ENCODE results near the gene RNASE1. TPM values are rescaled to one million over a fixed set of nuclear protein-coding genes. Genes with fewer than 3 reads are reported as not detected.
"Not testable (repeated sequence)": the region's sequence is repeated elsewhere in the genome, so short reads cannot be mapped to it uniquely, and the experiment has no call there.

Gene RNASE1
- total and polyA plus RNA-seq, 4 donors, result 50.2 to 223 (median 88.1) TPM

- WGBS (ENCODE audit: insufficient coverage), result 96% methylated on average over 7 of the region's 12 CpGs
- DNase-seq (ENCODE audit: low read depth in 4 of 6, low spot score in 6 of 6), result no peak
- Histone ChIP-seq H3K4me1 (ENCODE audit: control insufficient read depth, insufficient read depth, low read length) (no peaks in the 10 kb centered on the region), H3K9me3 (ENCODE audit: control insufficient read depth, insufficient read depth, low read length) (no peaks in the 10 kb centered on the region), H3K27ac (ENCODE audit: low read depth, low read length) (no peak overlapping the region), H3K36me3 (ENCODE audit: control insufficient read depth, insufficient read depth, low read length) (no peaks in the 10 kb centered on the region), H3K4me3 (ENCODE audit: low read depth, low read length) (no peak overlapping the region), H3K27me3 (ENCODE audit: control insufficient read depth, insufficient read depth, low read length) (no peaks in the 10 kb centered on the region)
Observed at GRCh38 chr14:20830831-20831230, 28.2 kb upstream of the RNASE1 start.

GRCh38 chr14:20828024-20828694 lies 25.5 kb upstream of the RNASE1 start:
- 82% methylated on average over 7 of the region's 11 CpGs for WGBS (ENCODE audit: insufficient coverage)
- H3K27me3 ChIP-seq (ENCODE audit: control insufficient read depth, insufficient read depth, low read length); H3K36me3 ChIP-seq (ENCODE audit: control insufficient read depth, insufficient read depth, low read length); H3K4me3 ChIP-seq (ENCODE audit: low read depth, low read length); DNase-seq (ENCODE audit: low read depth in 4 of 6, low spot score in 6 of 6); H3K27ac ChIP-seq (ENCODE audit: low read depth, low read length); H3K4me1 ChIP-seq (ENCODE audit: control insufficient read depth, insufficient read depth, low read length); H3K9me3 ChIP-seq (ENCODE audit: control insufficient read depth, insufficient read depth, low read length): not testable (repeated sequence)

GRCh38 chr14:20827326-20827725 lies 24.7 kb upstream of the RNASE1 start:
- Histone ChIP-seq H3K4me1 (ENCODE audit: control insufficient read depth, insufficient read depth, low read length) (no peaks in the 10 kb centered on the region), H3K27me3 (ENCODE audit: control insufficient read depth, insufficient read depth, low read length) (no peaks in the 10 kb centered on the region), H3K27ac (ENCODE audit: low read depth, low read length) (no peak overlapping the region), H3K9me3 (ENCODE audit: control insufficient read depth, insufficient read depth, low read length) (no peaks in the 10 kb centered on the region), H3K4me3 (ENCODE audit: low read depth, low read length) (no peak overlapping the region), H3K36me3 (ENCODE audit: control insufficient read depth, insufficient read depth, low read length) (no peaks in the 10 kb centered on the region)
- 20% methylated on average over 1 of the region's 3 CpGs for WGBS (ENCODE audit: insufficient coverage)
- DNase-seq (ENCODE audit: low read depth in 4 of 6, low spot score in 6 of 6), result no peak

GRCh38 chr14:20826666-20827065 lies 24.0 kb upstream of the RNASE1 start:
- H3K4me3 ChIP-seq (ENCODE audit: low read depth, low read length); H3K36me3 ChIP-seq (ENCODE audit: control insufficient read depth, insufficient read depth, low read length); H3K27me3 ChIP-seq (ENCODE audit: control insufficient read depth, insufficient read depth, low read length); DNase-seq (ENCODE audit: low read depth in 4 of 6, low spot score in 6 of 6); H3K4me1 ChIP-seq (ENCODE audit: control insufficient read depth, insufficient read depth, low read length); H3K27ac ChIP-seq (ENCODE audit: low read depth, low read length); H3K9me3 ChIP-seq (ENCODE audit: control insufficient read depth, insufficient read depth, low read length): not testable (repeated sequence)
- WGBS (ENCODE audit: insufficient coverage), result no CpG with 5 or more reads among the region's 1 CpG

- Histone ChIP-seq H3K4me3 (ENCODE audit: low read depth, low read length) (no peak overlapping the region), H3K27me3 (ENCODE audit: control insufficient read depth, insufficient read depth, low read length) (no peaks in the 10 kb centered on the region), H3K36me3 (ENCODE audit: control insufficient read depth, insufficient read depth, low read length) (no peaks in the 10 kb centered on the region), H3K9me3 (ENCODE audit: control insufficient read depth, insufficient read depth, low read length) (no peaks in the 10 kb centered on the region), H3K4me1 (ENCODE audit: control insufficient read depth, insufficient read depth, low read length) (no peaks in the 10 kb centered on the region), H3K27ac (ENCODE audit: low read depth, low read length) (no peak overlapping the region)
- DNase-seq (ENCODE audit: low read depth in 4 of 6, low spot score in 6 of 6), result peak in 2 of 6 donors; percentile 30
- no CpG with 5 or more reads among the region's 8 CpGs for WGBS (ENCODE audit: insufficient coverage)
Observed at GRCh38 chr14:20823859-20824258, 21.2 kb upstream of the RNASE1 start.

- no CpG with 5 or more reads among the region's 3 CpGs for WGBS (ENCODE audit: insufficient coverage)
- not testable (repeated sequence) for H3K36me3 ChIP-seq (ENCODE audit: control insufficient read depth, insufficient read depth, low read length); H3K27me3 ChIP-seq (ENCODE audit: control insufficient read depth, insufficient read depth, low read length); H3K4me1 ChIP-seq (ENCODE audit: control insufficient read depth, insufficient read depth, low read length); H3K4me3 ChIP-seq (ENCODE audit: low read depth, low read length); H3K27ac ChIP-seq (ENCODE audit: low read depth, low read length); H3K9me3 ChIP-seq (ENCODE audit: control insufficient read depth, insufficient read depth, low read length); DNase-seq (ENCODE audit: low read depth in 4 of 6, low spot score in 6 of 6)
Observed at GRCh38 chr14:20821521-20822108, 19.0 kb upstream of the RNASE1 start.

- Histone ChIP-seq H3K9me3 (ENCODE audit: control insufficient read depth, insufficient read depth, low read length) (no peaks in the 10 kb centered on the region), H3K27ac (ENCODE audit: low read depth, low read length) (no peak overlapping the region), H3K36me3 (ENCODE audit: control insufficient read depth, insufficient read depth, low read length) (no peaks in the 10 kb centered on the region), H3K4me3 (ENCODE audit: low read depth, low read length) (no peak overlapping the region), H3K4me1 (ENCODE audit: control insufficient read depth, insufficient read depth, low read length) (no peaks in the 10 kb centered on the region), H3K27me3 (ENCODE audit: control insufficient read depth, insufficient read depth, low read length) (no peaks in the 10 kb centered on the region)
- no peak for DNase-seq (ENCODE audit: low read depth in 4 of 6, low spot score in 6 of 6)
- 72% methylated on average over 9 of the region's 14 CpGs for WGBS (ENCODE audit: insufficient coverage)
Observed at GRCh38 chr14:20820063-20820904, 17.6 kb upstream of the RNASE1 start.

- H3K9me3 ChIP-seq (ENCODE audit: control insufficient read depth, insufficient read depth, low read length), result no peaks in the 10 kb centered on the region
- no peak overlapping the region for H3K4me3 ChIP-seq (ENCODE audit: low read depth, low read length)
- H3K4me1 ChIP-seq (ENCODE audit: control insufficient read depth, insufficient read depth, low read length), result no peaks in the 10 kb centered on the region
- no peaks in the 10 kb centered on the region for H3K36me3 ChIP-seq (ENCODE audit: control insufficient read depth, insufficient read depth, low read length)
- H3K27me3 ChIP-seq (ENCODE audit: control insufficient read depth, insufficient read depth, low read length), result no peaks in the 10 kb centered on the region
- no peak overlapping the region for H3K27ac ChIP-seq (ENCODE audit: low read depth, low read length)
- no peak for DNase-seq (ENCODE audit: low read depth in 4 of 6, low spot score in 6 of 6)
- 97% methylated on average over 4 of the region's 7 CpGs for WGBS (ENCODE audit: insufficient coverage)
Observed at GRCh38 chr14:20818861-20819260, 16.2 kb upstream of the RNASE1 start.

GRCh38 chr14:20815946-20816345 lies 13.3 kb upstream of the RNASE1 start:
- not testable (repeated sequence) for H3K27me3 ChIP-seq (ENCODE audit: control insufficient read depth, insufficient read depth, low read length); H3K36me3 ChIP-seq (ENCODE audit: control insufficient read depth, insufficient read depth, low read length); DNase-seq (ENCODE audit: low read depth in 4 of 6, low spot score in 6 of 6); H3K4me3 ChIP-seq (ENCODE audit: low read depth, low read length); H3K9me3 ChIP-seq (ENCODE audit: control insufficient read depth, insufficient read depth, low read length); H3K27ac ChIP-seq (ENCODE audit: low read depth, low read length); H3K4me1 ChIP-seq (ENCODE audit: control insufficient read depth, insufficient read depth, low read length)
- WGBS (ENCODE audit: insufficient coverage), result 81% methylated on average over 3 of the region's 3 CpGs
